Measurements from ENCODE around the gene VEGFB.

The VEGFB gene

DNA sequence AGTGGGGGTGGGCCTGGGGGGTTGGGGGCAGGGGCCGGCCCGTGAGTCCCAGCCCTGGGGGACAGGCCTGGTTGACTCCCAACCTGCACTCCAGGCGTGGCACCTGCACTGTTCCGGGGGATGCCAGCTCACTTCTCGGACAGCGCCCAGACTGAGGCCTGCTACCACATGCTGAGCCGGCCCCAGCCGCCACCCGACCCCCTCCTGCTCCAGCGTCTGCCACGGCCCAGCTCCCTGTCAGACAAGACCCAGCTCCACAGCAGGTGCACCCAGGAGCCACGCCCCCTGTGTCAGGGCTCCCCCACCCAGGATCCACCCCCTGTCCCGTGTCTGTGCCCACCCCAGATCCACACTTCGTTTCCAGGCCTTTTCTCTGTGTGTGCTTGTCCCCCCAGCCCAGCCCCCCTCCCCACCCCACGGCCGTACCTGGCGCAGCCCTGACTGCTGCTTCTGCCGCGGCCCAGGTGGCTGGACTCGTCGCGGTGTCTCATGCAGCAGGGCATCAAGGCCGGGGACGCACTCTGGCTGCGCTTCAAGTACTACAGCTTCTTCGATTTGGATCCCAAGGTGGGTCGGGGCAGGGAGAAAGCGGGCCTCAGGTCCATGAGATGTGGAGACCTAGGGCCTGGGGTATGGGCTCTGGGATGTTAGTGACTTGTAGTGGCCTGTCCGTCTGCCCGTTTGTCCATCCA is 23.1 kb upstream of the VEGFB start:
- no peak for FAIRE-seq

DNA sequence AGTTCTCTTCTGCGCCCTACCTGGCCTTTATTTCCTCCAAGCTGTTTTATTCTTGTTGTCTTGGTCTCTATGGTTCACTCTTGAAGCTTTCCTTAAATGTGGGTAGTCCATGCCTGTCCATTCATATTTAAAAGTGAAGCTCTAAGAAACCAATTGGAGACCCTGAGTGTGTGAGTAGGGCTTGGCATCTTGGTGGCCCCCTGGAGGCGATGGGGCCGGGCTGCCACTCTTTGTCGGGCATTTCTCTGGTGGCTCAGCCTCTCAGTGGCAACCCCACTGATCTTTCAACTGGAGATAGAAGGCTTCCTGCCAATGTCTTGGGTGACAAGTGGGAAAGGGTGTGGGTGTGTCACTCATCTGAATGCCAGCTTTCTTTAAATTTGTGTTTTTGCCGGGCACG is 17.5 kb upstream of the VEGFB start:
- FAIRE-seq: no peak

DNA sequence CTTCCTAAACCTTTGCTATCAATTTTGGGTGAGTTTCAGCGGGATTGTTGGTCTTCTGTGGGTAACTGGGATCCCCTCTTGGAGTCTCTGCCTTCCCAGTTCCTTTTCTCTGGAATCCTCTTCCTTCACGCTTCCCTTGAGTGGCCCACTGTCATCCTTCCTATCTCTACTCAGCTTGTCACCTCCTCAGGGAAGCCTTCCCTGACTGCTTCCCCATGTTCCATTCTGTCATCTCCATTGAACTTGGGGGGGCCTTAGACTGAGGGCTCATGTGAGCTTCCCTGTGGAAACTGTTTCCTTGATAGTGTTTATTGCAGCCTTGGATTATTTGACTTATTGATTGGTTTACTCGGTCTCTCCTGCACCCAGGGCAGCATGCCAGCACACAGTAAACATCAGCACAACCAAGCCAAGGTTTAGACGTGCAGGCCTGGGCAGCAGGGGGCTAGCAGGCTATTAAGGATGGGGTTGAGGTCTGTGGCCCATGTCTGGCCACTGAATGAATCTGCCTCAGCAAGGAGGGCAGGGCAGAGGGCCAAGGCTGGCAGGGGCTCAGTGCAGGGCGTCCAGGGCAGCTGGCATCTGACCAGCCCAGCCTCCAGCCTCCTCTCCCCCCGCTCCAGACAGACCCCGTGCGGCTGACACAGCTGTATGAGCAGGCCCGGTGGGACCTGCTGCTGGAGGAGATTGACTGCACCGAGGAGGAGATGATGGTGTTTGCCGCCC is 15.6 kb upstream of the VEGFB start:
- FAIRE-seq: no peak

DNA sequence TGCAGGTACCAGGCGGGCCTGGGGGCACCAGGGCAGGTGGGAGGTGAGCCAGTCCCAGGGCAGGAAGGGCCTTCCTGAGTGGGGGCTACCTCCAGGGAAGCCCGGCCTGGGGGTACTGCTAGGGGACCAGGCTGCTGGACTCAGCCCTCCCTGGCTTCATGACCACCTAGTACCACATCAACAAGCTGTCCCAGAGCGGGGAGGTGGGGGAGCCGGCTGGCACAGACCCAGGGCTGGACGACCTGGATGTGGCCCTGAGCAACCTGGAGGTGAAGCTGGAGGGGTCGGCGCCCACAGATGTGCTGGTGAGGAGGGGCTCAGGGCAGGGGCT is 15.1 kb upstream of the VEGFB start:
- FAIRE-seq: no peak

DNA sequence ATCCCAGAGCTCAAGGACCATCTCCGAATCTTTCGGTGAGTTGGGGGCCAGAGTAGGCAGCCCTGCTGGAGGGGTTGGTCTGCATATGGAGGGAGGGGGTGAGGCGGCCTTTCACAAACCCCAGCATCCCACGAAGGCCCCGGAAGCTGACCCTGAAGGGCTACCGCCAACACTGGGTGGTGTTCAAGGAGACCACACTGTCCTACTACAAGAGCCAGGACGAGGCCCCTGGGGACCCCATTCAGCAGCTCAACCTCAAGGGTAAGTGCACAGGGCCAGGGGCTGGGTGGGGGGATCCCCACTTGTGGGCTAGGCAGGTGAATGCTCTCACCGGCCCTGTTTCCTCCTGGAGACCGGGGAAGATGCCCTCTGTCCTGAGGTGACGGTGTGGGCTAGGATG is 14.6 kb upstream of the VEGFB start:
- FAIRE-seq: no peak

DNA sequence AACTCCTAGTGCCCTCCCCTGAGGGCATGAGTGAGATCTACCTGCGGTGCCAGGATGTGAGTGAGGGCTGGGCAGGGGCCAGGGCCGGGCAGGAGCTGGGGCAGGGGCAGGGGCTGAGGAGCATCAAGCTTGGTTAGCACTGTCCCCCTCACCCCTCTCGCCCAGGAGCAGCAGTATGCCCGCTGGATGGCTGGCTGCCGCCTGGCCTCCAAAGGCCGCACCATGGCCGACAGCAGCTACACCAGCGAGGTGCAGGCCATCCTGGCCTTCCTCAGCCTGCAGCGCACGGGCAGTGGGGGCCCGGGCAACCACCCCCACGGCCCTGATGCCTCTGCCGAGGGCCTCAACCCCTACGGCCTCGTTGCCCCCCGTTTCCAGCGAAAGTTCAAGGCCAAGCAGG is 14.1 kb upstream of the VEGFB start:
- FAIRE-seq: no peak

DNA sequence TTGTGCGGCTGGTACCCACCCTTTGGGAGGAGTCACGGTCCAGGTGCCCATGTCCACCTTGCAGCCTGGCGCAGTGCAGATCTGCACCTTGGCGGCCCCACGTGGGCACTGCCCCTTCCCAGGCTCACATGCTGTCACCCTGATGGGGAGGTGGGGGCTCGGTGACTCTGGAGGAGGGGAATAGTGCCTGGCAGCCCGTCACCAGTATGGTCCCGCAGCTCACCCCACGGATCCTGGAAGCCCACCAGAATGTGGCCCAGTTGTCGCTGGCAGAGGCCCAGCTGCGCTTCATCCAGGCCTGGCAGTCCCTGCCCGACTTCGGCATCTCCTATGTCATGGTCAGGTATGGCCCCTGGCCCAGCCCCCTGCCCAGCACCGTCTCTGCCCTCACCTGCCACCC is 13.6 kb upstream of the VEGFB start:
- no peak for FAIRE-seq

DNA sequence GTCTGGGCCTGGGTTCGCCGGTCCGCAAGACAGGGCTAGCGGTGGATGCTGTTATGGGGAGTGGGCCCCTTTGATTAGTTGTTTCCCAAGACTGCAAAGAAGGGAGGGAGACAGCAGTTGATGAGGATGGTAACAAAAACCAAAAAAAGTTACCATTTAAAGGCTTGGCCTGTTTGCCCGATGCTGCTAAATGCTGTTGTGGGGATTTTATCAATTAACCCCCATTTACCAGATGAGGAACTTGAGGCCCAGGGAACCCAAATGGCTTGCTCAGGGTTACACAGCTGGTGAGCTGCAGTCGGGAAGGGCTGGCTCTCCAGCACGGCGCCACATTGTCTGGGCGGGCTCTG is 11.8 kb upstream of the VEGFB start:
- no peak for FAIRE-seq

DNA sequence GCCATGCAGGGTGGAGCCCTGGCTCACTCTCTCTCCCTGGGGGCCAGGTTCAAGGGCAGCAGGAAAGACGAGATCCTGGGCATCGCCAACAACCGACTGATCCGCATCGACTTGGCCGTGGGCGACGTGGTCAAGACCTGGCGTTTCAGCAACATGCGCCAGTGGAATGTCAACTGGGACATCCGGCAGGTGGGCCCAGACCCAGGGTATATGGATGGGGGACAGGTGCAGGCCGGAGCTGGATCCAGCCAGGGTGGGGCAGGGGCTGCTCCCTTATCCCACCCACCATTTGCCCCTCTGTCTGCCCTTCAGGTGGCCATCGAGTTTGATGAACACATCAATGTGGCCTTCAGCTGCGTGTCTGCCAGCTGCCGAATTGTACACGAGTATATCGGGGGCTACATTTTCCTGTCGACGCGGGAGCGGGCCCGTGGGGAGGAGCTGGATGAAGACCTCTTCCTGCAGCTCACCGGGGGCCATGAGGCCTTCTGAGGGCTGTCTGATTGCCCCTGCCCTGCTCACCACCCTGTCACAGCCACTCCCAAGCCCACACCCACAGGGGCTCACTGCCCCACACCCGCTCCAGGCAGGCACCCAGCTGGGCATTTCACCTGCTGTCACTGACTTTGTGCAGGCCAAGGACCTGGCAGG is 11.3 kb upstream of the VEGFB start:
- no peak for FAIRE-seq

DNA sequence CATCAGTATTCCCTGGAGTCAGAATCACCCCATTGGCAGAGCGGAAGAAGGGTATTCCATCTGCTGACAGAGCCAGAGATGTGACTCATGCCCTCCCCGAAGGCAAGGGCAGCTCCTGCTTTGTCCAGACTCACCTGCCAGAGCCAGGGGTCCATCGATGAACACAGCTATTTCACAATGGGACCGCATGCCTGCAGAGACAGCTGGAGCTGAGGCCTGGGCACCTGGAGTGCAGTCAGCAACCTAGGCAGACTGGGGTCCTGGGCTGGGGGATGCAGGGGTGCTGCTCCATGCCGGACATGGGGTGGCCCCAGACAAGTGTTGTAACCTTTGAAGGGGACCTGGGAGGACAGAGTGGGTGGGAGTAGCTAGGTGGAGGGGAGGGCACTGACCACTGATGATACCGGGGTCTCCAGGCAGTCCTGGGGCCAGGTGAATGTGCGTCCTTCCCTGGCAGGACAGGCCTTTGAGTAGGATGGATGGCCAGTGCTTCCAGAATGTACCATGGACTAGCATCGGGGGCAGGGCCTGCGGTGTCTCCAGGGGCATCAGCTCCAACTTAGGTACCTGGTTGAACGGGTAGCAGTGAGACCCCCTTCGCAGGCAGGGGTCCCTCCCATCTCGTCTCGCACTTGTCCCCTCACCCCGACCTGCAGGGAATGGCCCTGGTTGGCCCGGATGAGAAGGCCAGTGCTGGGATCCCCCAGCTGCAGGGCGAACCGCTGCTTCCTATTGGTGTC is 10.1 kb upstream of the VEGFB start:
- no peak for FAIRE-seq

DNA sequence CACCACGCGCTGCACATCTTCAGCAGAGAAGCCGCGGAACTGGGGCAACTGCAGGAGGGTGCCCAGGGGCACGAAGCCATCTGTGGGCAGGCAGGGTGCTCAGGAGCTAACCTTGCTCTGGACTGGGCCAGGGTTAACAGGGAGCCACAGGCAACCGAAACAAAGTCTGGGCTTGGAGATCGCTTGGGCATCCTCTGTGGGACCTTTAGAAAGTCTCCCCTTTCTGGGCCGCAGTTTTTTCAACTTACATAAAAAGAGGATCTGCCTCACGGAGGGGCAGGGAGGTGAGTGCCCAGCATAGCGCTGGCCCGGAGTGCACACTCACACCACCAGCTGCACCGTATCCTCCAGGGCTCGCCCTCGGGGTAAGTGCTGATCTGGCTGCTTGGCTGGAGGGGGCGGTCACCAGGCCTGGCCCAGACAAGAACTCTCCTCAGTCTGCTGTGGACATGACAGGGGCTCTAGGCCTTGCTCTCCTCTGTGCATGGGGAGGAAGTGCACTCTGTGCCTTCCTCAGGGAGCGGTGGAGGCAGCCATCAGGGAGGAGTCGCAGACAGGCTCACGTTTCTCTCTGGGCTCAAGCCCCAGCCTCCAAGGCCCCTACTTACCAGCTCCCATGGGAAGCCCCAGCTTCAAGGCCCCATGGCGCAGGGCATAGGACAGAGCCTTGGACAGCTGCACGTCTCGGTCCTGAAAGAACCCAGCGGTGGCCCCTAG is 9.3 kb upstream of the VEGFB start:
- FAIRE-seq: no peak

DNA sequence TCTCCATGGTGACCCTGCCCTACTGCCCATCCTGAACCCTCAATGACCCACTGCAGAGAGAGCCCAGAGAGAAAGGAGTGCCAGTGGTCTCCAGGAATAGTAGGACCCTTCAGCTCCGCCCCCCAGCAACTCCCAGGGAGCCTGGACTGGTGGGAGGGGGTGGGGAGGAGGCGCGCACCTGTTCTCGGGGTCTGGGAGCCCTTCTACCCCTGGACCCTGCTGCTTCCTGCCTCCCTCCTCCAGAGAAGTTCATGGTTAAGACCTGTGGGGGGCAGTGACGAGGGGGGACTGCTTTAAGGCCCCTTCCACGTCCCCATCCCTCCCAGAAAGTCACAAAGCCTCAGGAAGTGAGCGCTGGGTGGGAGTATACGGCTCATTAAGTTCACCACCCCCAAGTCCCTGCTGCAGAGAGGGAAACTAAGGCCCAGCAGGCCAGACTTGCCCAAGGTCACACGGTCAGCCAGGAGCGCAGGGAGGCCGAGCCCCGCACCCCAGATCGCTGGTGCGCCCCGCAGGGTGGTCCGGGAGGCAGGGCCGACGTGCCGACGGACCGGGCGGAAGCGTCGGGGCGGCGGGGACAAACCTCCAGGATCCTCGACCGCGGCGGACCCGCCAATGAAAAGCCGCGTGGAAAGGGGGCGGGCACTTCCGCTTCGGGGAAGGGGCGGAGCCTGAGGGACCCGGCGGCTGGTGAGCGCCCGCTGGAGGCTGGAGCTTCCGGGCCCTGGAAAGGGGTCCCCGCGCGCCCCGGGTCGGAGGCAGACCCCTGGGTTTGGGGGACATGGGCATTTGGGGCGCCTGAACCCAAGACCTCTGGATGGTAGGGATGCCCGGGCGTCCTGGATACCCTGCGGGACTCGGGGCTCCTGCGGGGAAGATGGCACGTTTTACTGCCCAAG is 8.5 kb upstream of the VEGFB start, which contains the start of the genes NUDT22 and TRPT1:
NUDT22 (plus strand) TSS at position 667 of the 899 bp plus-strand sequence. CDS start 379 bp downstream, outside the sequence.
TRPT1 (minus strand) TSS at position 579 of the 899 bp plus-strand sequence; CDS start at position 253, 326 bp downstream.
- FAIRE-seq: no peak

DNA sequence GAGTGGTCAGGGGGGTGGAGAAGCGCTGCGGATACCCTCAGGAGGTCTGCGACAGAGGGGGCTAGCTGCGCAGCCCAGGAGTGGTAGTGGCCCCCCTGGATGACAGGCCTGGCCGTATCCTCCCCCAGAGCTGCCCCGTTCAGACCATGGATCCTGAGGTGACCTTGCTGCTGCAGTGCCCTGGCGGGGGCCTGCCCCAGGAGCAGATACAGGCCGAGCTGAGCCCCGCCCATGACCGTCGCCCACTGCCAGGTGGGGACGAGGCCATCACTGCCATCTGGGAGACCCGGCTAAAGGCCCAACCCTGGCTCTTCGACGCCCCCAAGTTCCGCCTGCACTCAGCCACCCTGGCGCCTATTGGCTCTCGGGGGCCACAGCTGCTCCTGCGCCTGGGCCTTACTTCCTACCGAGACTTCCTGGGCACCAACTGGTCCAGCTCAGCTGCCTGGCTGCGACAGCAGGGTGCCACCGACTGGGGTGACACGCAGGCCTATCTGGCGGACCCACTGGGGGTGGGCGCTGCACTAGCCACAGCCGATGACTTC is 7.8 kb upstream of the VEGFB start:
- no peak for FAIRE-seq

DNA sequence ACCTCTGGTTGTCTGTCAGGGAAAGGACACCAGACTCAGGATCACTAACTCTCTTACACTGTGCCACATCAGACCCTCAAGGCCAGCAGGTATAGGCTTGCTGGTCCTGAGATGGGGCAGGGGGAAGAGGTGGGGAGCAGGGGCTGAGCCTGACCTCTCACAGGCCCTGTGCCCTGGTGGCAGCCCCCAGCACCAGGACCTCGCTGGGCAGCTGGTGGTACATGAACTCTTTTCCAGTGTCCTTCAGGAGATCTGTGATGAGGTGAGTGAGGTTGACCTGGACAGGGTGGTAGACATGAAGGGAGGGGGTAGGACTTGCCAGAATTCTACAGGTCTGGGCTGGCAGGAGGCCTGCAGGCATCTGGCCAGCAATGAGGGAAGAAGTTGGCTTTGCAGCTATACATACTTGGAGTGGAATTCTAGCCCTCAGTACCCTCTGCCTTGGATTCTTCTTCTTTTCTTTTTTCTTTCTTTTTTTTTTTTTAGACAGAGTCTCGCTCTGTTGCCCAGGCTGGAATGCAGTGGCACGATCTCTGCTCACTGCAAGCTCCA is 6.9 kb upstream of the VEGFB start:
- no peak for FAIRE-seq

DNA sequence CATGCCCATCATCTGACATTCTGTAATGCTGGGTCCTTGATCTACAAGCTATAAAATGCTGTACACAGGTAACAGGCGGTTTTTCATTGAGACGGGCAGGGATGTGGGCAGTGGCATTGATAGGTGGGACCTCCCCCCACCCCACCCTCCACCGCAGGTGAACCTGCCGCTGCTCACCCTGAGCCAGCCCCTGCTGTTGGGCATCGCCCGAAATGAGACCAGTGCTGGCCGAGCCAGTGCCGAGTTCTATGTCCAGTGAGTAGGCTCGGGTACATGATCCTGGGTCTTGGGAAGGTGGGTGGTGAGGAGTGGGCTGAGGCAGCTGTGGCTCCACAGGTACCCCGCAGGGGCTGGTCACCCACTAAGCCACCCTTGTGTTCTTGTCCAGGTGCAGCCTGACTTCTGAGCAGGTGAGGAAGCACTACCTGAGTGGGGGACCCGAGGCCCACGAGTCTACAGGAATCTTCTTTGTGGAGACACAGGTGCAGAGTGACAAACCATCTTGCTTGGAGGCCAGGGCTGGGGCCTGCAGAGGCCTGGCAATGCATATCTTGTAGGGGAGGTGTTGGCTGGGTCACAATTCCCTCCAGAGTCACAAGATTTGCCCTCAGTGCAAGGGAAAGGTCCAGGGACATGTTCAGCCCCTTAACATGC is 5.2 kb upstream of the VEGFB start:
- no peak for FAIRE-seq

DNA sequence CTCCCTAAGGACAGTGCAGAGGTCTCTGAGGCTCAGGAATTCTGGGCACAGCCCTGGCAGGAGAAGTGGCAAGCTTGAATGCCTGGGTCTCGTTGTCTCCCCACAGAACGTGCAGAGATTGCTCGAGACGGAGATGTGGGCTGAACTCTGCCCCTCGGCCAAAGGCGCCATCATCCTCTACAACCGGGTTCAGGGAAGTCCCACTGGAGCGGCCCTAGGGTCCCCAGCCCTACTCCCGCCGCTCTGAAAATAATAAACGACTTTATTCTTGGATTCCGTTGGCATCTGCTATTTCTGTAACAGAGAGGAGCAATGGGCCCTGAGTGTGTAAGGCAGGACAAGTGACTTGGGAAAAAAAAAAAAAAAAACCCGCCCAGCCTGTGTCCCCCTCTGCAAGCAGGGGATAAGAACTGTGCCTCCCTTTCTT is 4.6 kb upstream of the VEGFB start:
- no peak for FAIRE-seq

DNA sequence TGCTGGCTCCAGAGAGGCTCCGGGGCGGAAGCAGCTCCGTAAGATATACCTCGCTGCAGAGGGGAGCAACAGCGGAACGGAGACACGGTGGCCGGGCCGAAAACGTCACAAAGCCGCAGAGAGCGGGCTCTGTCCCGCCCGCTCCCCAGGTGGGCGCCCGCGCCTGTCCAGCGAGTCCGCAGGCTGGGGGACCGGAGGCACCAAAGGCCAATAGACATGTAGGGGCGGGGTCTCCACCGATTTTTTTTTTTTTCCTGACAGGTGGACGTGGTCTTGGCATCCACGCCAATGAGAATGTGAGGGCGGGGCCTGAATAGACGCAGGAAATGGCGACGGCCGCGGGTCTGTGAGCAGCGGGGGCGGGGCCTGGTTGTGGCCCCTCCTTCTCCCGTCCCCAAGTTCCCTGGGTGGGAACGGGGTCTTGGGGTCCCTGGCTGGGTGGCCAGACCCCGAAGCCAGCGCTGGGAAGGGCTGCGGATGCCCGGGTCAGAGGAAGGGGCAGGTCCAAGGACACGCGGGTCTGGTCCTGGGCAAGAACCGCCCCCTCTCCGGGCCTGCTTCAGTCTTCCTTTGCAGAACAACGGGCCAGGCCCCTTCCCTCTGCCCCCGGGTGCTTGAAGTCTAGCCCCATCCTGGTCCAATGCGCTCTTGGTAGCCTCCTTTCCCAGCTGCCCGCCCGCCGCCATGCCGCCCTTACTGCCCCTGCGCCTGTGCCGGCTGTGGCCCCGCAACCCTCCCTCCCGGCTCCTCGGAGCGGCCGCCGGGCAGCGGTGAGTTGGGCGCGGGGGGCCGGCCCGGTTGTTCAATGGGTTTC is 4.0 kb upstream of the VEGFB start, which contains the start of gene DNAJC4:
DNAJC4 (plus strand) TSS at position 378 of the 814 bp plus-strand sequence; CDS start at position 685, 307 bp downstream.
- FAIRE-seq: peak; percentile 94

DNA sequence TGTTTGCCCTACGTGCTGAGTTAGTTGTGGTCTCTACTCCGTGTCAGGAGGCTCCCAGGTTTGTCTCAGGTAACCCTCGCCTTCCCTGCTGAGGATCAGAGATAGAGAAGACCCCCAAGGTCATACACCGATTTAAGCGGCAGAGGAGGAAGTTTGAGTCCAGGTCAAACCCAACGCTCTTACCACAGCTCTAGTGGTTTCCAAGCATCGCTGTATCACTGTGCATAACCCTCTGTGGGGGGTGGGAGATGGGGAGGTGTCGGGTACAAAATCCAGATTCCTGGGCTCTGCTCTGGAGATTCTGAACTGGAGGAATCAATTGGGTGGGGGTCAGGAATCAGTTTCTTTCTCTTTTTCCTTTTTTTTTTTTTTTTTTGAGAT is 3.4 kb upstream of the VEGFB start:
- no peak for FAIRE-seq

DNA sequence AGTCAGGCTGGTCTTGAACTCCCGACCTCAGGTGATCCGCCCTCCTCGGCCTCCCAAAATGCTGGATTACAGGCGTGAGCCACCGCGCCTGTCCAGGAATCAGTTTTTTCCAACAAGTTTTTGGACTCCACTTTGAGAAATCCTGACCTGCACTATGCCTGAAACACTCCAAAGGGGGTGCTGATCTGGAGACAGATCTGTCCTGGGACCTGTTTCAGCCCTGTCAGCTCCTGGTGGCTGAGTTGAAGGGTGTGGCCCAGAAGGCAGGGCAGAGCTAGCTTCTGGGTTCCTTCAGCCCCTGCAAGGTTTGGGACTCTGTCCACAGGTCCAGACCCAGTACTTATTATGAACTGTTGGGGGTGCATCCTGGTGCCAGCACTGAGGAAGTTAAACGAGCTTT is 2.8 kb upstream of the VEGFB start:
- no peak for FAIRE-seq
